PFSK-1 (cell line): ENCODE results near the gene TSEN34.

ENCODE experiments used
- FOXP2 ChIP-seq: optimal IDR thresholded peaks from 2 replicates; pipeline ENCODE3; 2011; ENCODE audit warnings: borderline replicate concordance, control low read depth, inconsistent platforms; ENCODE audit not compliant: insufficient read depth; ENCODE audit errors: extremely low read length, extremely low read depth
- POLR2AphosphoS5 ChIP-seq: IDR thresholded peaks from 2 replicates; pipeline ENCODE4 v1.6.1; 2012; ENCODE audit warnings: low read depth, mild to moderate bottlenecking, control low read depth, low read length, moderate library complexity
- REST ChIP-seq, 2 experiments: IDR thresholded peaks; 2 replicates each; pipeline versions ENCODE4 v1.6.1 to v1.8.0; 2011 to 2012; ENCODE audit warnings: low read depth in 2 of 2, low read length in 2 of 2, control low read depth in 1 of 2, inconsistent platforms in 1 of 2, mild to moderate bottlenecking in 1 of 2, moderate library complexity in 1 of 2; ENCODE audit not compliant: insufficient read depth in 1 of 2
- SIN3A ChIP-seq: IDR thresholded peaks from 2 replicates; pipeline ENCODE4 v1.6.1; 2012; ENCODE audit warnings: mild to moderate bottlenecking, low read length, moderate library complexity, borderline replicate concordance; ENCODE audit not compliant: insufficient read depth
- TAF1 ChIP-seq: IDR thresholded peaks from 2 replicates; pipeline ENCODE4 v1.6.1; 2012; ENCODE audit warnings: low read length, control low read depth, borderline replicate concordance; ENCODE audit not compliant: insufficient read depth

The TSEN34 gene

DNA sequence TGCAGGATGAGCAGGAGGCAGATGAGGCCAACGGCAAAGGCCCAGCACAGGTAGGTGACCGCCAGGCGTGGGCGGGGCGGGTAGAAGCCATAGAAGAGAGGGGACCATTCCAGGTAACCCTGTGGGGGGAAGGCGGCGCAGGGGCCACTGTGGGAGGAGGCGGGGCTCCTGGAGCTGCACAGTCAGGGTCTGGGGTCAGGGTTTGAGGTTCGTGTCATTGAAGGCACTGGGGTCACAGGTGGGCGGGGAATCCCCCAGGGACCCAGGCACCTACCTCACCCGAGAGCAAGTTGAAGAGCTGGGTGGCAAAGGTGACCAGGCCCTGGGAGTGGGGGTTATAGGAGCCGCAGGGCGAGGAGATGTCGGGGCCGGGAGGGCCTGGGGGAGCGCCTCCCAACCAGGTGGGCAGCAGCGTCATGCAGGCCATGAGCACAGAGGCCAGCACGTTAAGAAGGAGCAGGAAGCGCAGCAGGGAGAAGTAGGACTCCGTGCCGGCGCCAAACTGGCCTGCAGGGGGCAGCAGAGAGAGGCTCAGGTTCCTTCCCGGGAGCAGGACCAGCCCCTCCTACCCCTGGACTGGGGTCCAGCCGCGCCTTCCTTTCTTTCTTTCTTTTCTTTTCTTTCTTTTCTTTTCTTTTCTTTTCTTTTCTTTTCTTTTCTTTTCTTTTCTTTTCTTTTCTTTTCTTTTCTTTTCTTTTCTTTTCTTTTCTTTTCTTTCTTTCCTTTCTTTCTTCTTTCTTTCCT, 22.8 kb upstream of the TSEN34 start:
- TF ChIP-seq FOXP2 (peak; percentile 61), TAF1 (no peak)

- TF ChIP-seq TAF1 (no peak), REST (IDR thresholded peaks at IDR 0.05; ENCODE audit: insufficient read depth in 1 of 2, low read depth in 2 of 2, low read length in 2 of 2) (no peak), SIN3A (no peak), FOXP2 (no peak), POLR2AphosphoS5 (no peak)
Observed at GRCh38 chr19:54169149-54169740, 21.9 kb upstream of the TSEN34 start.

DNA sequence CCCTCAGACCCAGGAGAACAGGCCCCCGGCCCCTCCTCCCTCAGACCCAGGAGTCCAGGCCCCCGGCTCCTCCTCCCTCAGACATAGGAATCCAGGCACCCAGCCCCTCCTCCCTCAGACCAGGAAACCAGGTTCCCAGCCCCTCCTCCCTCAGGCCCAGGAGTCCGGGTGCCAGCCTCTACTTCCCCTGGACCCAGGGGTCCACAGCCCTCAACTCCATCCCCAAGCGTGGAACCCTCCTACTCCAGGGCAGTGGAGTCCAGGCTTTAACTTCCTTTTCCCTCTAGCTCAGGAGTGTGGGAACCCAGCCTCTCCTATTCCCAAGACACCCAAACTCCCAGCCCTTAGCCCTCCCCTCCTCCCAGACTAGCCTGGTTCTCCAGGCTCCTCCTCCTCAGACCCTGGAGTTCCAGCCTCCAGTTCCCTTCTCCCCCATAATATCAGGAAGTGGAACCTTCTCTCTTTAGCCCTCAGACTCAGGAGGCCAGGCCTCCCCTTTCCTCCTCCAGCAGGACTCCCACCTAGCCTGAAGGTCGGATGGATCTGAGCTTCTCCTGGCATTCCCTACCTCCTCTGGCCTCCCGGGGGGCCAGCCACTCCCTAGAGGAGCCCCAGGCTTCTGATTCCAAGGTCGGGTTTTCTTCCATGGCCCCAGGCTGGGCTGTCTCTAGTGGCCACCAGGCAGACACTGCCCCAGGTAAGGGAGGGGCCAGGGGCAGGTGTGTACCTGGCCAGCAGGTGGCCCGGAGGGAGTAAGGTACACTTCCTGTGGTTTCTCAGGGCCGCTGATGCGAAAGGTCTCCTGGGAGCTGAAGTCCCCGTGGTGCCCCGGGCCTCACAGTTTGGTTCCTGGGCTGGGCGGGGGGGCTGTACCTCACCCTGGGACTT, 18.4 kb upstream of the TSEN34 start, which contains the start of gene TMC4:
Gene TMC4 (minus strand): TSS at position 690 of the 888 bp plus-strand sequence. CDS start 43 bp downstream, at position 647.
- TF ChIP-seq POLR2AphosphoS5 (no peak), FOXP2 (no peak), REST (IDR thresholded peaks at IDR 0.05; ENCODE audit: insufficient read depth in 1 of 2, low read depth in 2 of 2, low read length in 2 of 2) (no peak), SIN3A (no peak; the same call in 1 of the 2 replicates), TAF1 (no peak)

- TF ChIP-seq SIN3A (no peak), REST (IDR thresholded peaks at IDR 0.05; ENCODE audit: insufficient read depth in 1 of 2, low read depth in 2 of 2, low read length in 2 of 2) (no peak), FOXP2 (no peak), POLR2AphosphoS5 (no peak), TAF1 (no peak)
Observed at GRCh38 chr19:54173359-54173699, 17.8 kb upstream of the TSEN34 start.

DNA sequence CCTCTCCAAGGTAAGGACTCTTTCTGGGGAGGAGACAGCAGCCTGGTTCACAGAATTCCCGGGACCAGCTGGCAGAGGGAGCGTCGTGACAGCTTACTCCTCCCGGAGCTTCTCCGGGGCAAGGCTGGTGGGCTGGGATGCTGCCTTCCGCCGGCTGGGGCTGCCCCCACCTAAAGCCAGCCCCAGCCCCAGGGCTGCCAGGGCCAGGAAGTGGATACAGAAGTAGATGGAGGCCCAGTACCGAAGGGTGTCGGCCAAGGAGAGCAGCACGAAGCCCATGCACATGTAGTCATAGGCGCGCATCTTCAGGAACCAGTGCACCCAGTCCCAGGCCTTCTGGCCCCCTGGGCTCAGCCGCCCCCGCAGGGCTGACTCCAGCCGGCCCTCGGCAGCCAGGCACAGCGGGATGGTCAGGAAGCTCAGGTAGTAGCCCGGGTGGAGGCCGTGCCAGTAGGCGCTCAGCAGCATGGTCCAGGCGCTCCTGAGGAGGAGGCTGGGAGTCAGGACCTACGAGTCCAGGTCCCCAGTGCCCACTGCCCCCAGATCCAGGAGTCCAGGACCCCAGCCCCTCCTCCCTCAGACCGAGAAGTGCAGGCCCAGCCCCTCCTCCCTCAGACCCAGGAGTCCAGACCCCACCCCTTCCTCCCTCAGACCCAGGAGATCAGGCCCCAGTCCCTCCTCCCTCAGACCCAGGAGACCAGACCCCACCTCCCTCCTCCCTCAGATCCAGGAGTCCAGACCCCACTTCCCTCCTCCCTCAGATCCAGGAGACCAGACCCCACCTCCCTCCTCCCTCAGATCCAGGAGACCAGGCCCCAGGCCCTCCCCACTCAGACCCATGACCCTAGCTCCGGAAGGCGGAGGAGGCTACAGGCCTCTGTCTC, 16.9 kb upstream of the TSEN34 start:
- TF ChIP-seq FOXP2 (no peak), REST (IDR thresholded peaks at IDR 0.05; ENCODE audit: insufficient read depth in 1 of 2, low read depth in 2 of 2, low read length in 2 of 2) (no peak), TAF1 (no peak), POLR2AphosphoS5 (peak; percentile 25; the same call in 1 of the 2 replicates)
